Measurements from ENCODE around the gene ATG10.

GRCh38 chr5:82296929-82297328 is 325.1 kb downstream of the ATG10 start:
- no peak for TF ChIP-seq EZH2 (IDR thresholded peaks at IDR 0.05; ENCODE audit: insufficient read depth, low read length)
- no peak for TF ChIP-seq CTCF (IDR thresholded peaks at IDR 0.05; ENCODE audit: insufficient read depth, low read depth, low read length)

All from astrocyte (in vitro differentiated cells and primary cell).